Gastrocnemius medialis (tissue), 4 donors: ENCODE measurements around the gene NRTN.

Experiments
- CTCF ChIP-seq, 5 experiments: fragments of 450-650 bp in 3 of 5; fragments of 200-600 bp in 2 of 5; sonication (generic) in 2 of 5; IDR thresholded peaks in 4 of 5; conservative IDR thresholded peaks in 1 of 5; 1 replicate in 4 of 5; 2 replicates in 1 of 5; pipeline ENCODE4 v1.5.1; 2016 to 2019; ENCODE audit warnings: antibody characterized with exemption in 5 of 5, mild to moderate bottlenecking in 3 of 5, moderate library complexity in 3 of 5
- POLR2A ChIP-seq, 2 donors: fragments of 450-650 bp; IDR thresholded peaks; one replicate each; pipeline ENCODE4 v1.6.1; 2017; ENCODE audit warnings: antibody characterized with exemption in 2 of 2, mild to moderate bottlenecking in 2 of 2, moderate library complexity in 2 of 2

- no peak for TF ChIP-seq POLR2A (IDR thresholded peaks at IDR 0.05)
- TF ChIP-seq CTCF (IDR thresholded peaks at IDR 0.05 in 4 of 5, conservative IDR thresholded peaks at IDR 0.05 in 1 of 5), result peak in 3 of 5 experiments; percentile 4 to 49 (median 32)
These were observed 730 bp downstream of the NRTN start for GRCh38 chr19:5805462-5806132.
